ENCODE results near the gene TMSB10.

- TF ChIP-seq CTCF (conservative IDR thresholded peaks at IDR 0.05) = no peak
- no peak for TF ChIP-seq ZFX (IDR thresholded peaks at IDR 0.05)
These were observed 14.6 kb downstream of the TMSB10 start for GRCh38 chr2:84919885-84920580.
